COLO668 (cell line): ENCODE measurements around the gene HS6ST3.

ENCODE experiments used
- DNase-seq: peaks from one replicate; lab custom pipeline; 2025; ENCODE audit not compliant: unreplicated experiment; lab: John Stamatoyannopoulos, UW

Gene HS6ST3

DNA sequence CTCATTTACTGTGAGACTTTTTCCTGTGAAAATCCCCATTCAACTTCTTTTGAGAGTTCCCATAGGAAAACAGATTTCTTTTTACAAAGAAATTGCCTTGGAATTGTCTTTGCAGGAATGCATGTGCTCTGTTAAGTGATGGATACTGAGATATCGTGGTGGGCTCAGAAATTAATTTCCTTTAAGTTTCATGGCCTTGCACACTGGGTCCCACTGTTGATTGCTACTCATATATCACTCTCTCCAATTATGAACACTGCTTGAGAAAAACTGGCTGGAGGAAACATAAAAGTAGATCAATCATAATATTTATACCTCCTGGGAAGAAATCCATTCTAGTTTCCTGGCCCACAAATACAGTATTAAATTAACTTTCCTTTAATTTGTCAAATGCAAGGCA lies 773.1 kb downstream of the HS6ST3 start:
- no peak for DNase-seq

DNA sequence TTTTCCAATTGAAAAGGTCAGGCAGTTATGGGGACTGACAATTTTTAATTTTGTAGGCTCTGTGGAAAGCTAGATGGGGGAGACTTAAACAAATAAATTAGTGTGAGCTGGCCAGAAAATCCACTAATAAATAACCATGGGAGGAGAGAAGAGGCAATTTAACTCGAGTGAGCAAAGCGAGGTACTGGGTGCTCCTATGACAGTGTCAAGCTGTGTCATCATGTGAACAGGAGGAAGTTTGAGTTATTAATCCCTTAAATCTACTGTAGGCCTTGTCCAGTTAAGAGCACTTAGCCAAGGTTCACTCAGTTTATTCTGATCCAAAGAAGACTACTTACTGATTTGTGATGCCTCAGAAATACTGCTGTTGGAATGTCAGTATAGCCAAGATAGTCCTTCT lies 781.6 kb downstream of the HS6ST3 start:
- peak; percentile 32 for DNase-seq

DNA sequence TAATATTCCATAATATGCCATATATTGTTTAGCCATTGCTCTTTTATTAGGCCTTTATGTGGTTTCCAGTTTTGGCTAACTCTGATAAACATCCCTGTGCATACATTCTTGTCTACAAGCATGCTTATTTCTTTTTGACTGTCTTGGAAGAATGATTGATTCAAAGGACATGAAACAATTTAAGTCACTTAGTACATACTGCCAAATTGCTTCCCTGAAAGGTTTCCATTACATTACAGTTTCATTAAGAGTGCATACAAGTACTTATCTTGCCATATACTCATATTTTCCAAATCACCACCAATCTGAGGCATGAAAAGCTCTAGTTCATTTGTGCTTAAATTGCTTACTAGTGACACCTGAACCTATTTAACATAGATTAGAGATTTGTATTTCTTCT lies 790.5 kb downstream of the HS6ST3 start:
- DNase-seq: no peak
